Cardiac septum (tissue), 1 donor: ENCODE measurements around the gene MBLAC1. TPM values are rescaled to one million over a fixed set of nuclear protein-coding genes. Genes with fewer than 3 reads are reported as not detected.
A peak's percentile ranks its signal among the peaks of the same experiment; 100 is the strongest.

Source experiments
- DNase-seq: peaks from one replicate; pipeline ENCODE4 v3.0.0-alpha.2; 2020; ENCODE audit warnings: low spot score
- intact Hi-C: fragments of 100-400 bp; cut with DNase I; formaldehyde crosslinking; loops from one replicate; pipeline ENCODE4 v1.14.0; 2022
- total RNA-seq: library from RNA; stranded (reverse); fragmentation: NEBNext Ultra II Directional; extraction: Animal tissue kit (Norgen Biotek cat#: 25700); gene quantifications from one replicate; pipeline ENCODE4 v1.2.1, GENCODE V29; 2021
- donor health status: DM: no; HTN: no; CAD: no.

The MBLAC1 gene
- total RNA-seq, 1 donor from 2014 or later, result 1.5 TPM

DNA sequence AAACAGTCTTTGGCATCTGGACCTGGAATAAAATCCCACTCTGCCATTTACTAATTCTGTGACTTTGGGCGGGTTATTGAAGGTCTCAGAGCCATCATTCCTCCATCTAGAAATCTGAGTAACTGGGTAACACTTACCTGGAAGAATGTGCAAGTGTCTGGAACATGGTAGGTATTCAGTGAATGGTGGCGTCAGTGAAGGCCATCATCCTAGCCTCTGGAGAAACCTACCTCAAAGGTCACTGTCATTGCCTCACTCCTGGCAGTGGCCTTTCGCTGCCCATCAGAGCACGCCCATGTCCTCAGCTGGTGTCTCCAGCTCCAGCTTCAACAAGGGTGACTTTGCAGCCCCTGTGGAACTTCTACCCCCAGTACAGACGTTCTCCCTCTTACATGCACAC is 37.1 kb downstream of the MBLAC1 start:
- no peak for DNase-seq
- intact Hi-C loops, result no loop called here

DNA sequence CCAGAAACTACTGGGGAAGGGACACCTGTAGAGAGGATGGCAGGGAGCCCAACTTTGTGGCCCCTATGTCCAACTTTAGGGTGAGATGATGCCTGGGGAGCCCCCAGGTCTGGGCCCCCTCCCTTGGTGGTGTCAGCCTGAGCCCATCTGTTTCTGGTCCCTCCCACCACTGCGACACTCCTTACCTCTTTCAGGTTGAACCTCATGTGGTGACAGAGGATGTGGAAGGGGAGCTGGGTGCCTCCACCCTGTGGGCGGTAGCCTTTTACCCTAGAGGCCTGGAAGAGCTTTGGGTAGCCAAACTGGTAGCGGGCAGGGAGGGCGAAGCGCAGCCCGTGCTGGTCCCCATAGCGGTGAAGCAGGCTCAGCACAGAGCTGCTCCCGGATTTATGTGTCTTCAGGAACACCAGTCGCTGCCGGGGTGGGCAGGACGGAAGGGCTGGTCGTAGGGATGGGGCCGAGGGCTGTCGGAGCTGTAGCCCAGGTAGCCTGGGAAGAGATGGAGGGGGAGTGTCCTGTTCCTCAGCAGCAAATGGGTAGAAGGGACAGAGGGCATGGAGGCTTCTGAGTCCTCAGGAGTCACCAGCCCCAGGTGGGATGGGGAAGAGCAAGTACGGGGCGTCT is 39.7 kb downstream of the MBLAC1 start:
- no peak for DNase-seq
- intact Hi-C loops, result no loop called here

DNA sequence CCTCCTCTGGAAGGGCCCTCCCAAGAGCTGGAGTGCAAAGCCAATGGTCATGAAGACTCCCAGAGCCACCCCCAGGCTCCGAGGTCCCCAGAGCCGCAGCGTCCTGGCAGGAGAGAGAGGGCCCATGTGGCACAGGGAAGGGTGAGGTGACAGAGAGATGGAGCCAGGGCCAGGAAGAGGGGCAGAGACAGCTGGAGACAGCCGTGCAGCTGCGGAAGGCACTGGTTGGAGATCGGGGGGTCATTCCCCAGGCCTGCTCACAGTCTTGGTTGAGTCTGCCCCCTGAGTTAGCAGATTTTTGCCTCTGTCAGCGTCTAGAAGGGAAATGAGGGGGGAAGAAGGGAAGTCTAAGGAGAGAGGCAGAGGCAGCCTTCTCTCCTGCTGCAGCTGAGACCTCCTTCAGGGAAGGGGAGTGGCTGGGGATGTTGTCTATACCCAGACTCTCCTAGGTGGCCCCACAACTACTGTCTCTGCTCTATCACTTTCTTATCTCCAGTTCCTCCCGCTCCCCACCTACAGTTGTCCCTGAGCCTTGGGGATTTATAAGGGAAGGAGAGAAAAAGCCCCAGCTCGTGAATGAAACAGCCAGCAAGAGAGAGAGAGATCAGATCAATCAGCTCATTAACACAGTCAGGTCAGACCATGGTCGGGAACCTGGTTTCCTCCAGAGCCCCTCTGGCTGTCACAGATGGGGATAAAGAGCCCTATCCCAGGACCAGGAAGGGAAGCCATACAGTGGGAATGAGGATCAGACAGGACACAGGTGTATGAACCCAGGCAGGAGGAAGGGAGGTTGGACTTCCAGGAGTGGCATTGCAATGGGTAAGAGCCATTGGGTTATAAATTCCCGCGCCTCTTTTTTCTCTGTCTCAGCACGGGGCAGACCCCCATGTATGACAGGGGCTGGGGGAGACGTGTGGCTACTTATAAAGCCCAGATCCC is 40.5 kb downstream of the MBLAC1 start:
- intact Hi-C loops, result no loop called here
- no peak for DNase-seq

DNA sequence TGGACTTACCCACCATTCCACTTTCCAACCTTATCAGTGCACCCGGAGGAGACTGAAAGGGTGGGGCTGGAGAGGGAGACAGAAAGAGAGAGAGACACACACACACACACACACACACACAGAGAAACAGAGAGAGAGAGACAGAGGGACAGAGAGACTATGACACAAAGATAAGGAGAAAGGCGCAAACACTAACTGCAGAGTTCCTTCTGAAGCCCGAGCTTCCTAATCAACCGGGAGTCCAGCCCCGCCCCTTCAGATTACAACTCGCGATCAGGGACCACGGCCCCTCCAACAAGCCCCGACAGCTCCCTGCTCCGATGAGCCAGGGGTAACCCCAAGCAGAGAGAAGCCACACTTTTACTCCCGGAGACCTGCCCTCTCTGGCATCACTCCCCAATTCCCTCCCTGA is 41.2 kb downstream of the MBLAC1 start:
- intact Hi-C loops, result no loop called here
- no peak for DNase-seq

DNA sequence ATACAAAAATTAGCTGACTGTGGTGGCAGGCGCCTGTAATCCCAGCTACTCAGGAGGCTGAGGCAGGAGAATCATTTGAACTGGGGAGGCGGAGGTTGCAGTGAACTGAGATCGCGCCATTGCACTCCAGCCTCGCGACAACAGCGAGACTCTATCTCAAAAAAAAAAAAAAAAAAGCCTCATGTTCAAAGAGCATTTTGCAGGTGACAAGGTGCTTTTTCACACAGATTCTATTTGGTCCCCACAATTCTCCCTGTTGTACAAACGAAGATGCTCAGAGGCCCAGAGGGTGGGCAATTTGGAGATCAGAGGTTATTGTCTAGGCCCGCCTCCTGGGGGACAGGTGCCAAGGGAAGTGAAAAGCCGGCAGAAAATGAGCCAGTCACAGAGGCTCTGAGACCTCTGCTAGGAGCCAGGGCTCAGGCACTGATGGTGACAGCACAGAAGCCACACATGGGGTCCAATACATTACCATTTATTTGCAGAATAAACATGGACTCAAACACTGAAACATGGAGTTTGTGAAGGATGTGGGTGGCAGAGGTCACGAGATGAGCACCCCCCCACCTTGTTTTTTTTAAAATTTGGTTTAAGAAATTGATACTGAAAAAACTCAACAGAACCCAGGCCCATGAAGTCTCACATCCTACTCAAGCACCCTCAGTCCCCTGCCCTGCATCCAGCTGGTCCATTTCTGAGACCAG is 42.5 kb downstream of the MBLAC1 start:
- intact Hi-C loops, result no loop called here
- DNase-seq, result no peak

DNA sequence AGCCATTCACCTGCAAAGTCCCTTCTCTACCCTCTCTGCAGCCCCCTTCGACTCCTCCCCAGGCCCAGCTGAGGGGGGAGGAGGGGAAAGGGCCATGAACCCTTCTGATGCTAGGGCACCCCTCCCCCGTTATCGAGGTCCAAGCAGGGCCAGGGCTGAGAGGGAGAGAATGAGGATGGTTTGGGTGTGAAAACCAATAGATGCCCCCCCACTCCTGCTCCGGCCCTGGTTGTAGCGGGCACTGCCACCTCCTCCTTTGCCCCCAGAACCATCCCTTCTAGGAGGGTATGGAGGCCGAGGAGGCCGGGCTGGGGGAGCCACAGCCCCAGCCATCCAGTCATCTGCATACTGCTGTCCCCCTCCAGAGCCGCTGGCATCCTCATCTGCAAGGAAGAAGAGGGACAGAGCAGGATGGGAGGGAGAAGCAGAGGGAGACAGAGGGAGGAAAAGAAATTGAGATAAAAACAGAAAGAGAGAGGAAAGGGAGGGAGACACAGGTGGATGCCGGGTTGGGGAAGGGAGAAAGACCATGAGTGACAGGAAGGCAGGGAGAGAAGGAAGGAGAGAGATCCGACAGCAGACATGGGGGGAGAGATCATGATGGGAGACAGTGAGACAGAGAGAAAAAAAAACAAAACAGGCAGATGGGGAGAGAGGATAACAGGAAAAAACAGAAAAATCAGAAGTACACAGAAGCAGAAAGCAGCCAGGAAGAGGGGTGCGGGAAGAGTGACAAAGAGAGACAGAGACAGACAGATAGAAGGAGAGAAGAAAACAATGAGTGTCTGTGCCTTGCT is 43.5 kb downstream of the MBLAC1 start:
- intact Hi-C loops, result no loop called here
- DNase-seq, result no peak

DNA sequence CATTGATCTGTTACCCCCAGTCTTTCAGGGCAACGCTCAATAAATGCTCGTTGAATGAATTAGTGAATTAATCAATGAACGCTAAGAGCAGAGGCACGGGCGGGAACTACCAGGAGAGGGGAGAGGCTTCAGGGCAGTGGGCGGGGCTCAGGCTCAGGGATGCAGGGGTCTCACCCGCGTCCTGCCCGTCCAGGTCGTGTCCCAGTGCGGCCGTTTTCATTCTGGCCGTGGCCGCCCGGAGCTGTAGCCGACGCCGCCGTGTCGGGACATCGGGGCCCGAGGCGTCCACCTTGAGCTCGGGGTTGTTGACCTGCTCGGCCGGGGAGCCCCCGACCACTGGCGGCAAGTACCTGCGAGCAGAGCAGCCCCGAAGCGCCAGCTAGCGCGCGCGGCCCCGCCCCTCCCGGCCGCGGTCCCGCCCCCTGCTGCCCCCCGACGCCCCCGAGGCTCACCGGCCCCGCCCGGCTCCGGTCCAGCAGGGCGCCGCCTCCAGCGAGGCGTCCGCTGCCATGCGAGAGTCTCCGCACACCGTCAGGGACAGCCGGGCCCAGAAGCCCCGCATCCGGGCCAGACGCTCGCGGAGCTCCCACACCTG is 44.4 kb downstream of the MBLAC1 start:
- DNase-seq, result no peak
- intact Hi-C loops, result no loop called here

DNA sequence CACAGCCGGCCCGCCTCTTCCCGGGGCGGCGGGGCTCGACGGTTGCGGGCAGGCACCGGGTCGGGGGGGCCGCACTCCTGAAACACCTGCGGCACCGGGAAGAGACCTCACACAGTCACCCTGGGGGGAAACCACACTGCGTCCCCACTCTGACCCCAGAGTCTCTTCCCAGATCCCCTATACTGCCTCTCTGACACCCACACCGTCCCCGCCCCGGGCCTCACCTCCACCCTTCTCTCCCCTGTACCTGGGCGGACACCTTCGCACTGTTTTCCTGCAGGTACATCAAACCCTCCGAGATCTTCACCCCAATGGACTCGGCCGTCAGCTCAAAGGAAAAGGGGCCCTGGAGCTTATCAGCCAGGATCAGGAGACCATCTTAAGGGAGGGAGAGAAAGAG is 45.1 kb downstream of the MBLAC1 start:
- DNase-seq, result no peak
- intact Hi-C loops, result no loop called here

DNA sequence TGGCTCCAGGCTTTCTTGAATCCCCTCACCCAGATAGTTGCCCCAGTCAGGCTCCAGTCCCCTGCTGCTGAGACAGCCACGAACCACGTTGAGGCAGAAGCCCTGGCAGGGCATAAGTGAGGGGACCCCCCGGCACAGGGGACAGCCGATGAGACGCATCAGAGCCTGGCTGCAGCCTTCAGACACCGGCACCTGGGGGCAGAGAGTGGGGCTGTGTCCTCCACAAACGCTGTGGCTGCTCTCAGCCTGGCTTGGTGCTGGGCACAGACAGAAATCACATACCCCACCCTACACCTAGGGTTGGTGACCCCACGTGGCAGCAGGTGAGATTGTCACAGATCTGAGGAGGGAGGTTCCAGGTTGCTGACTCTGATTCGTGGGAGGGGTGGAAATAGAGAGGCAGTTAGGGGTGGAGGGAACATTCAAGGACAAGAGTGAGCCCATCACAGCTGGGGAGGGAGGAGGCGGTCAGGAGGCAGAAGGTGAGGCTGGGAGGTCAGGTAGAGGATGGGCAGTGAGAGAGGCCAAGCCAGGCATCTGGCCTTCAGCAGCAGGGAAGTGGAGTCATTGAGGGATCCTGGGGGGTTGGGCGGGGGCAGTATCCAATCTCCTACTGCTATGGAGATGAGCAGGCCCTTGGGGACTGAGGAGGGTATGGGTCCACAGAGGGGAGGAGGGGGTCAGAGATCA is 47.2 kb downstream of the MBLAC1 start:
- DNase-seq, result no peak
- intact Hi-C loops, result no loop called here

DNA sequence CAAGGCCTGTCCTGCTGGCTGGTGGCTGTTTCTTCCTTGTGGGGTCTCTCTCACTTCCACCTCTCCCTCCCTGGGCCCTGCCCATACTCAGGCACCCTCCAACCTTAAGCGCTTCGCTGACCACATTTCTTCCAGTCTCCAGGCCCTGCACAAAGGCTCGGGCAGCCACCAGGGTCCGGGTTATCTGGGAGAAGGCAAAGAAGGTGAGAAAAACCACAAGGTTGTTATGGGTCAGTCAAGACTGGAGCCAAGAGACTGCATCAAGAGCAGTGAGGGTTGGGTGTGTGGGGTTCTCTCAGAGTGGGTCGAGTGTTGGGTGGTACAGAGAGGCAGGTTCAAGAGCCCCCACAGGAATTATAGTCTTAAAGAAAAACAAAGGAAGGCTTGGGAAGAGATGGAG is 47.8 kb downstream of the MBLAC1 start:
- intact Hi-C loops, result no loop called here
- no peak for DNase-seq

DNA sequence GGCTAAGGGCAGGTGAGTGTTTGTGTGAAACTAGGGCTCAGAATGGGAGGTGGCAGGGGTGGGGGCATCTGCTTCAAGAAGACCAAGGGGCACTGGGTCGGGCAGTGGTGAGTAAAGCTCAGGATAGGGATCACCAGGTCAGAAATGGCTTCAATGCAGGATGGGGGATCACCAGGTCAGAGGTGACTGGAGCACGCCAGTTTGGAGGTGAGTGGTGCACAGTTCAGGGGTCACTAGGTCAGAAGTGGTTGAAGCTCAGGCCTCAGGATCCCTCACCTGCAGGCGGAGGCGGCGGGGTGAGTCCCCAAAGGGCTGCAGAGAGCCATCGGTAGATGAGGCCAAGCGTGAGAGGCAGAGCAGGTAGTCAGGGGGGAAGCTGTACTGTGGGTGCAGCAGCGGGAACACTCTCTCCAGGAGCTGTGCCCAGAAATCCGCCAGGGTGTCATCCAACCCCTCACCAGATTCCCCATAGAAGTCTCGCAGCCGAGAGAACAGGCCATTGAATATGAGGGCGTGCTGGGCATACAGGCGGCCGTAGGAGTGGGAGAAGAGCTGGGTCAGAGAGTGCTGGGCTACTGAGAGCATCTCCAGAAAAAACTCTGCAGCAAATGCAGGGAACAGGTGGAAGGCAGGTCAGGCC is 48.6 kb downstream of the MBLAC1 start:
- no peak for DNase-seq
- intact Hi-C loops, result no loop called here

DNA sequence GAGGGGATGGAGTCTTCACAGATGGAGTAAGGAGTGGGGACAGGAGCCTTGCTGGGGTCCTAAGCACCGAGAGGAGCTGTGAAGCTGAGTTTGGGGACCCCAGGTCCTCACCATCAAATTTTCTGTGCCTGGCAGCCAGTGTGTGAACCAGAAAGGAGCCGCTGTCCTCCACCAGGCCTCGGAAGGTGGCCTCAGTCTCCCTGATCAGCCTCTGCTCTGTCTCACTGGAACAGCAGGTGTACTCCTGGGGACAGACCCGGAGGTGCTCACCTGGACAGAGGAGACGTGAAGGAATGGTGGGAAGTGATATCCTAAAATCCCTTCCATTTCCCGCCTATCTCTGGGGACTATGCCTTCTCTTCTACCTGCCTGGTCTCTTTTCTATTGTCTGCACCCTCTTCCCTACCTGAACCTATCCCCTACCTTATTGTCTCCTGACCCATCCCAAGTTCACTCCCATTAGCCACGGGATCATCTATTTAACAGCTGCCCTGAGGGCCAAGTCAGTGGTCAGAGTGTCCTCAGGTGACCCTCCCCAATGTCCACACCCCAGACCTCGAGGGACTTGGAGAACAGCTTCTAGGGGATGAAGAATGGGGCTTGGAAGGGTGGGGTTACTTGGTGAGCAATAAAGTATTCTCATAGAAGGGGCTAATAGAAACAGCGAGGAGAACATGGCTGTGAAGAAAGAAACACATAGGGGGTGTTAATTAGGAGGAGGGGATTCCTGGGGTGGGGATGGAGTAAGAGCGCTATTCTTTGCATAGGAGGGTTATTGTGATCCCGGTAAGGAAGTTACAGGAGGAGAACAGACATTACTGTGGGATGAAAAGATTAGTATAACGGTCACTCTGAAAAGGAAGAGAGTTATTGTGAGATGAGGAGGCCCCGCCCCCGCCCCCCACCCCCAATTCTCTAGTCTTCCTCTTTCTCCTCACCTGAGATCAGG is 49.6 kb downstream of the MBLAC1 start:
- intact Hi-C loops, result no loop called here
- DNase-seq, result no peak

DNA sequence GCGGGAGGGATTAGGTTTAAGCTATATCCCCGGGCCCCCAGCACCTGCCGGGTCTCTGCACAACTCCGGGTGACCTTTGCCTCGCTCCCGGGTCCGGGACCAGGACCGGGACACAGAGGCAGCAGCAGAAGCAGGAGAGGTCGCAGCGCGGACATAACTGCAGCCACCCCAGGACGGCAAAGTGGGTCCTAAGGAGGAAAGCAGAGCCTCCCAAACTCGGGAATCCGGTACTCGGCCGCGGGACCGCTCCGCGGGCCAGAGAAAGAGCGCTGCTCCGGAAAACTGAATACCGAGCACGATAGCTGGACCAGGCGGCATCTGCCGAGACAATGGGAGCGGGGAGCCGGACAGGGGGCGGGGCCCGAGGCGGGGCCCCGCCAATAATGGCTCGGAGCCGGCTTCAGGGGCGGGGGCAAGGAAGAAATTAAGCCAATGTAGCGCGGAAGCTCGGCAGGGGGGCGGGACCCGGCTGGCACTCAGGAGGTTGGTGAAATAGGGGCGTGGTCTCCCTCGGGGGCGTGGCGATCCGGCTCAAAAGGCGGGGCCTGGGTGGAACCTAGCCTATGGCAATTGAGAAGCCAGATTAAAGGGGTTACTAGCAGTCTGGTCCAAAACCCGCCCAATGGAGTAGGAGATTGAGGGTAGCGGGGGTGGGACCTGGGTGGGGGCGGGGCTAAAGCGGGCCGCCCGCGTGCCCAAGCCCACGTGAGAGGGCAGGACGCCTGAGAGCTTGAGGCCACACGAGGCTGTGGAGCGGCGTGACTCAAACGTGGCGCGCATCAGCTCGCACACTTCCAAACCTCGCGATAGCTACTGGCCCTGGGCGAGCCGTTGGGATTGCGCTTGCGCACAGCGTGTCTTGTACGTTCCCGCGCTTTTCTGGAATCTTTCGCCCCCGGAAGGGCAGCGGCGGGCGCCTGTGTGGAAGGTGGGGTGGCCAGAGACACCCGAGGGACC is 50.6 kb downstream of the MBLAC1 start, which contains the start of the genes GPC2 and STAG3:
GPC2 (minus strand) TSS at position 337 of the 957 bp plus-strand sequence; CDS start at position 155, 182 bp downstream.
STAG3 (plus strand) TSS at position 874 of the 957 bp plus-strand sequence. CDS start 2,639 bp downstream, outside the sequence.
- peak; percentile 98 for DNase-seq
- intact Hi-C loops, result no loop called here
